DMS53 treated with DMSO at 0.1 percent for 48 hours (cell line): ENCODE data around the gene DHRS9.

Experiments used
- DNase-seq: peaks from one replicate; lab custom pipeline; 2025; ENCODE audit not compliant: unreplicated experiment; lab: John Stamatoyannopoulos, UW

DHRS9 gene

GRCh38 chr2:169065422-169065821 lies 3.9 kb upstream of the DHRS9 start:
- DNase-seq = peak; percentile 29

- DNase-seq = no peak
These were observed 3.4 kb upstream of the DHRS9 start for GRCh38 chr2:169065864-169066517.

- no peak for DNase-seq
These were observed 2.5 kb upstream of the DHRS9 start for GRCh38 chr2:169066897-169067296.

GRCh38 chr2:169069833-169070232 lies 470 bp downstream of the DHRS9 start:
- no peak for DNase-seq

- DNase-seq = no peak
These were observed 2.1 kb downstream of the DHRS9 start for GRCh38 chr2:169071455-169071854.

GRCh38 chr2:169072163-169072925 lies 3.0 kb downstream of the DHRS9 start:
- no peak for DNase-seq

GRCh38 chr2:169073211-169073962 lies 4.0 kb downstream of the DHRS9 start:
- DNase-seq = no peak

GRCh38 chr2:169073963-169074751 lies 4.8 kb downstream of the DHRS9 start:
- DNase-seq = no peak

GRCh38 chr2:169077674-169078240 lies 8.4 kb downstream of the DHRS9 start:
- DNase-seq = no peak

- DNase-seq = peak; percentile 24
These were observed 11.1 kb downstream of the DHRS9 start for GRCh38 chr2:169080250-169081069.

GRCh38 chr2:169081551-169081950 lies 12.2 kb downstream of the DHRS9 start:
- DNase-seq = no peak

- no peak for DNase-seq
These were observed 13.6 kb downstream of the DHRS9 start for GRCh38 chr2:169082995-169083394.

GRCh38 chr2:169086893-169087467 lies 17.6 kb downstream of the DHRS9 start:
- peak; percentile 9 for DNase-seq

- no peak for DNase-seq
These were observed 18.5 kb downstream of the DHRS9 start for GRCh38 chr2:169087757-169088379.

- DNase-seq = no peak
These were observed 19.8 kb downstream of the DHRS9 start for GRCh38 chr2:169089182-169089581.

GRCh38 chr2:169090133-169090820 lies 20.9 kb downstream of the DHRS9 start:
- no peak for DNase-seq

- no peak for DNase-seq
These were observed 21.9 kb downstream of the DHRS9 start for GRCh38 chr2:169091256-169091655.

GRCh38 chr2:169091761-169092519 lies 22.6 kb downstream of the DHRS9 start:
- no peak for DNase-seq
